ENCODE measurements around the gene SORBS2. TPM values are rescaled to one million over a fixed set of nuclear protein-coding genes. Genes with fewer than 3 reads are reported as not detected.

Gene SORBS2
- total and polyA plus RNA-seq, 2 of the 8 experiments (the other 6 are each of a cell fraction or from before 2014, with no cell fraction given): 73.0 to 87.1 TPM

DNA sequence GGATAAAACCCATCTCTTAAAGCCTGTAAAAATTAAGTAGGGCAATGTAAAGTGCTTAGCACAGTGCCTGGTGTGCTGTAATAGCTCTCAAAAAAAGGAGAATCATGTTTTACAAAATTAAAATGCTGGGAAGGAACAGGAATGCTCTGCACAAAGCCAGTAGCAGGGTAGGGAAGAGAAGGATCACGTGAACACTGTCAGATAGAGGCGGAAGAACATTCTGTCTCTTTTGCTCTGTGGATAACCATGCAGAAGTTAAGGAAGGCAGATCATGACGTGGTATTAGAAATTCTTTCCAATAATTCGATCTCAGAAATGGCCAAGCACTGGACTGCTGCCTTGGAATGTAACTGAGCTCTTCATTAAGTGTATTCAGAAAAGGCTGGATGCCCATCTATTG, 140.5 kb downstream of the SORBS2 start:
- Histone ChIP-seq H2BK20ac (ENCODE audit: low read length) (no peak overlapping the region), H2AFZ (ENCODE audit: low read length) (no peak overlapping the region), H3K36me3 (ENCODE audit: control insufficient read depth in 2 of 4, insufficient read depth in 4 of 4, low read length in 3 of 4) (peaks cover 0 to 5% (median 0%) of the 10 kb centered on the region in 4 experiments; a peak in 1 of 8 replicates), H2BK15ac (ENCODE audit: low read length) (no peak overlapping the region), H3K4ac (replicated peaks; ENCODE audit: insufficient read length, low read depth, low read length) (no peak overlapping the region), H4K20me1 (replicated peaks in 1 of 2; ENCODE audit: control insufficient read depth in 1 of 2, insufficient read depth in 2 of 2, low read length in 2 of 2) (no peaks in the 10 kb centered on the region), H3K79me2 (ENCODE audit: control insufficient read depth in 1 of 2, insufficient read depth in 2 of 2, low read length in 2 of 2) (no peaks in the 10 kb centered on the region), H3K23ac (ENCODE audit: insufficient read length) (no peak overlapping the region), H3K9me3 (ENCODE audit: insufficient read depth in 2 of 2, low read depth in 1 of 2, low read length in 1 of 2) (no peaks in the 10 kb centered on the region), H3K4me1 (replicated peaks in 1 of 4; ENCODE audit: control insufficient read depth in 3 of 4, insufficient read depth in 4 of 4, low read length in 3 of 4) (no peaks in the 10 kb centered on the region), H3K4me2 (ENCODE audit: insufficient read depth in 1 of 2, low read depth in 2 of 2, low read length in 2 of 2) (no peak overlapping the region), H3K27ac (ENCODE audit: low read depth, low read length) (no peak overlapping the region), H4K5ac (ENCODE audit: insufficient read length, low read depth, low read length) (no peak overlapping the region), H3K56ac (replicated peaks; ENCODE audit: insufficient read length, low read depth, low read length) (no peak overlapping the region), H3K18ac (ENCODE audit: extremely low read depth, low read length) (no peak overlapping the region), H3K14ac (ENCODE audit: insufficient read length) (no peak overlapping the region), H3K23me2 (ENCODE audit: low read depth, low read length) (no peaks in the 10 kb centered on the region), H2BK12ac (ENCODE audit: low read depth, low read length) (no peak overlapping the region), H4K8ac (ENCODE audit: extremely low read depth, insufficient read depth, low read length) (no peak overlapping the region), H3K79me1 (ENCODE audit: low read depth, low read length) (no peaks in the 10 kb centered on the region), H4K91ac (replicated peaks; ENCODE audit: insufficient read length, low read length) (no peak overlapping the region), H3K4me3 (ENCODE audit: extremely low read depth in 1 of 4, insufficient read depth in 2 of 4, low read depth in 3 of 4, low read length in 4 of 4) (no peak overlapping the region), H3K9ac (replicated peaks in 1 of 4; ENCODE audit: extremely low read depth in 1 of 4, low read depth in 3 of 4, low read length in 3 of 4) (no peak overlapping the region), H2BK120ac (replicated peaks; ENCODE audit: low read depth, low read length) (no peak overlapping the region), H3K27me3 (replicated peaks in 1 of 4; ENCODE audit: control insufficient read depth in 3 of 4, extremely low read depth in 1 of 4, insufficient read depth in 3 of 4, low read length in 3 of 4) (no peaks in the 10 kb centered on the region), H2BK5ac (ENCODE audit: low read depth, low read length) (no peak overlapping the region), H2AK5ac (ENCODE audit: low read depth, low read length) (no peak overlapping the region)
- no peak for FAIRE-seq
- 94% methylated on average over 4 of the region's 4 CpGs; no CpG with 5 or more reads in 1 of the 2 experiments for WGBS, 2 experiments (ENCODE audit: extremely low coverage in 1 of 2, insufficient coverage in 1 of 2, insufficient read length in 1 of 2, insufficient replicate concordance in 2 of 2, low coverage in 1 of 2, low lambda C conversion rate in 2 of 2, missing lambda C conversion rate in 1 of 2)
- ChIA-PET CTCF (ENCODE audit: partially characterized antibody) (interaction anchor here (0.9 to 1.3 kb wide), 5 partner anchors 9 to 466 kb away, joined by 3 to 4 read pairs (median 3); no protein-coding TSS in a partner anchor), POLR2A (ENCODE audit: partially characterized antibody) (interaction anchor here (0.7 kb wide), 1 partner anchor 10 kb away, joined by 3 read pairs; no protein-coding TSS in a partner anchor)
- no peak for DNase-seq (ENCODE audit: low read depth in 1 of 2, low spot score in 2 of 2)
- TF ChIP-seq SP4 (IDR thresholded peaks at IDR 0.05; ENCODE audit: low read length): no peak
- TF ChIP-seq, protein P1, sequence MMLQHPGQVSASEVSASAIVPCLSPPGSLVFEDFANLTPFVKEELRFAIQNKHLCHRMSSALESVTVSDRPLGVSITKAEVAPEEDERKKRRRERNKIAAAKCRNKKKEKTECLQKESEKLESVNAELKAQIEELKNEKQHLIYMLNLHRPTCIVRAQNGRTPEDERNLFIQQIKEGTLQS (IDR thresholded peaks at IDR 0.05; ENCODE audit: insufficient read depth, low read depth, low read length): no peak
- no peak for TF ChIP-seq NANOG (IDR thresholded peaks at IDR 0.05; ENCODE audit: insufficient read depth, low read depth, low read length, poor library complexity, severe bottlenecking)
- TF ChIP-seq, protein P2, sequence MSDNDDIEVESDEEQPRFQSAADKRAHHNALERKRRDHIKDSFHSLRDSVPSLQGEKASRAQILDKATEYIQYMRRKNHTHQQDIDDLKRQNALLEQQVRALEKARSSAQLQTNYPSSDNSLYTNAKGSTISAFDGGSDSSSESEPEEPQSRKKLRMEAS (IDR thresholded peaks at IDR 0.05): no peak
- TF ChIP-seq CHD1 (IDR thresholded peaks at IDR 0.05; ENCODE audit: low read depth, low read length): no peak
- no peak for TF ChIP-seq POLR2AphosphoS5 (IDR thresholded peaks at IDR 0.05; ENCODE audit: low read depth, low read length)
- TF ChIP-seq CHD2 (IDR thresholded peaks at IDR 0.05; ENCODE audit: low read length): no peak
- no peak for TF ChIP-seq TAF7 (optimal IDR thresholded peaks at IDR 0.05; ENCODE audit: borderline replicate concordance, low read depth, low read length)
- TF ChIP-seq PHF8 (conservative IDR thresholded peaks at IDR 0.05; ENCODE audit: low read depth, low read length): no peak
- no peak for TF ChIP-seq EZH2 (IDR thresholded peaks at IDR 0.05; ENCODE audit: low read depth, low read length, severe bottlenecking)
- TF ChIP-seq FOSL1 (IDR thresholded peaks at IDR 0.05; ENCODE audit: insufficient read depth, low read depth, low read length): no peak
